ENCODE results near the gene NUDT8. TPM values are rescaled to one million over a fixed set of nuclear protein-coding genes. Genes with fewer than 3 reads are reported as not detected.
A peak's percentile ranks its signal among the peaks of the same experiment; 100 is the strongest.

Gene NUDT8
- total and polyA plus RNA-seq, 10 of the 15 experiments (the other 5 are each of a cell fraction or from before 2014, with no cell fraction given) = 0.32 to 18.2 (median 9.8) TPM

DNA sequence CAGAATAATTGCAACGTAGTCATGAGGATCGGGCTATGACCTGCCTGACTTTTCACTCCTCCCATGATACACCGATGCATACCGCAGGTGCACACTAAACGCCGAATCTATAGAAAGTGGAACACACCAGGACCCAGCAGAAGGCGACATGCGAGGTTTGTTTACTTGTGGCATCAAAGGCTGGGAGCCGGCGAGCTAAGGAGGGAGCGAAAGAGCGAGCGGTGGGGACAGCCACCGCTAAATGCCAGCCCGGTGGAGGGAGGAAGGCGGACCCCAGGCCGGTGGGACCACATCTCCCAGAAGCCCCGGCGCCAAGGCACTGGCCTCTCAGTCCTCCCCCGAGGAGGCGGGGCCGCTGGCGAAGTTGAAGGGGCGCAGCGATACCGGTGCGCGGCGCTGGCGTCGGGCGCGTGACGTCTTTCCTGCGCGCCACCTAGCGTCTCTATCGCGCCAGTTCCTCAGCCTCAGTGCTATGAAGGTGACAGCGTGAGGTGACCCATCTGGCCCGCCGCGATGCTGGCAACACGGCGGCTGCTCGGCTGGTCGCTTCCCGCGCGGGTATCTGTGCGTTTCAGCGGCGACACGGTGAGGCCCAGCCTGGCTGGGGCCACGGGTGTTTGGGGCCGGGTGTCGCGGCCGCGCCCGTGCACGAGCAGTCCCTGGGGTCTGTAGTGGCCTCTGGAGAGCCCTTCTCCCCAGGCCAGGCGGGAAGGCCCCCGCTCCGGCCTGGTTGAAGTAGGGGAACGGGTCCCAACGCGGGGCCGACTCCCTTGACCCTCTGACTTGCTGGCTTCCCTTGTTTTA lies 23.0 kb downstream of the NUDT8 start, which contains the start of gene NDUFV1 (continued):
- TF ChIP-seq NRF1 (conservative IDR thresholded peaks at IDR 0.05; ENCODE audit: low read depth, low read length) (0 out of 2 replicates have a peak, but pooled peaks have one; percentile 10), RB1 (IDR thresholded peaks at IDR 0.05; ENCODE audit: borderline replicate concordance) (peak; percentile 81; the same call in 1 of the 2 replicates), SRF (IDR thresholded peaks at IDR 0.05; ENCODE audit: low read depth in 2 of 2, low read length in 2 of 2) (peak; percentile 4 to 81; a peak in 3 of 4 replicates), SREBF1 (IDR thresholded peaks at IDR 0.05; ENCODE audit: low read length) (peak; percentile 85), MYC (IDR thresholded peaks at IDR 0.05; ENCODE audit: insufficient read depth, insufficient read length, insufficient replicate concordance, low read length, severe bottlenecking) (peak; percentile 48), ASH2L (IDR thresholded peaks at IDR 0.05; ENCODE audit: borderline replicate concordance, low read depth) (no peak), GATAD2B (conservative IDR thresholded peaks at IDR 0.05; ENCODE audit: low read depth) (peak; percentile 47; the same call in 1 of the 2 replicates), GABPA (IDR thresholded peaks at IDR 0.05; ENCODE audit: low read depth) (peak; percentile 82; the same call in 1 of the 2 replicates), NR2C1 (IDR thresholded peaks at IDR 0.05) (peak; percentile 87), NFYA (IDR thresholded peaks at IDR 0.05; ENCODE audit: borderline replicate concordance, low read depth, low read length) (no peak), ZNF622 (IDR thresholded peaks at IDR 0.05) (no peak), KLF5 (IDR thresholded peaks at IDR 0.05; ENCODE audit: partially characterized antibody) (peak; percentile 40), TCF12 (IDR thresholded peaks at IDR 0.05; ENCODE audit: low read depth, low read length) (peak; percentile 88), TBL1XR1 (IDR thresholded peaks at IDR 0.05; ENCODE audit: low read depth, low read length) (no peak), RCOR1 (conservative IDR thresholded peaks at IDR 0.05; ENCODE audit: low read depth, low read length) (no peak), CBX3 (IDR thresholded peaks at IDR 0.05; ENCODE audit: borderline replicate concordance, low read depth) (no peak), ESRRA (IDR thresholded peaks at IDR 0.05; ENCODE audit: low read length) (peak; percentile 47; the same call in 1 of the 2 replicates), NFYB (IDR thresholded peaks at IDR 0.05; ENCODE audit: insufficient read depth, low read depth, low read length) (0 out of 2 replicates have a peak, but pooled peaks have one; percentile 16), LARP7 (IDR thresholded peaks at IDR 0.05) (0 out of 2 replicates have a peak, but pooled peaks have one; percentile 76), SPI1 (IDR thresholded peaks at IDR 0.05; ENCODE audit: borderline replicate concordance, insufficient read depth, low read depth, low read length) (peak; percentile 47; the same call in 1 of the 2 replicates), SIX5 (IDR thresholded peaks at IDR 0.05; ENCODE audit: low read depth, low read length, severe bottlenecking) (peak; percentile 78), HCFC1 (IDR thresholded peaks at IDR 0.05; ENCODE audit: low read length) (peak; percentile 91)
- TF ChIP-seq, protein P1, sequence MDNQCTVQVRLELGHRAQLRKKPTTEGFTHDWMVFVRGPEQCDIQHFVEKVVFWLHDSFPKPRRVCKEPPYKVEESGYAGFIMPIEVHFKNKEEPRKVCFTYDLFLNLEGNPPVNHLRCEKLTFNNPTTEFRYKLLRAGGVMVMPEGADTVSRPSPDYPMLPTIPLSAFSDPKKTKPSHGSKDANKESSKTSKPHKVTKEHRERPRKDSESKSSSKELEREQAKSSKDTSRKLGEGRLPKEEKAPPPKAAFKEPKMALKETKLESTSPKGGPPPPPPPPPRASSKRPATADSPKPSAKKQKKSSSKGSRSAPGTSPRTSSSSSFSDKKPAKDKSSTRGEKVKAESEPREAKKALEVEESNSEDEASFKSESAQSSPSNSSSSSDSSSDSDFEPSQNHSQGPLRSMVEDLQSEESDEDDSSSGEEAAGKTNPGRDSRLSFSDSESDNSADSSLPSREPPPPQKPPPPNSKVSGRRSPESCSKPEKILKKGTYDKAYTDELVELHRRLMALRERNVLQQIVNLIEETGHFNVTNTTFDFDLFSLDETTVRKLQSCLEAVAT (IDR thresholded peaks at IDR 0.05) = peak; percentile 70; the same call in 1 of the 2 replicates
- TF ChIP-seq, protein P2, sequence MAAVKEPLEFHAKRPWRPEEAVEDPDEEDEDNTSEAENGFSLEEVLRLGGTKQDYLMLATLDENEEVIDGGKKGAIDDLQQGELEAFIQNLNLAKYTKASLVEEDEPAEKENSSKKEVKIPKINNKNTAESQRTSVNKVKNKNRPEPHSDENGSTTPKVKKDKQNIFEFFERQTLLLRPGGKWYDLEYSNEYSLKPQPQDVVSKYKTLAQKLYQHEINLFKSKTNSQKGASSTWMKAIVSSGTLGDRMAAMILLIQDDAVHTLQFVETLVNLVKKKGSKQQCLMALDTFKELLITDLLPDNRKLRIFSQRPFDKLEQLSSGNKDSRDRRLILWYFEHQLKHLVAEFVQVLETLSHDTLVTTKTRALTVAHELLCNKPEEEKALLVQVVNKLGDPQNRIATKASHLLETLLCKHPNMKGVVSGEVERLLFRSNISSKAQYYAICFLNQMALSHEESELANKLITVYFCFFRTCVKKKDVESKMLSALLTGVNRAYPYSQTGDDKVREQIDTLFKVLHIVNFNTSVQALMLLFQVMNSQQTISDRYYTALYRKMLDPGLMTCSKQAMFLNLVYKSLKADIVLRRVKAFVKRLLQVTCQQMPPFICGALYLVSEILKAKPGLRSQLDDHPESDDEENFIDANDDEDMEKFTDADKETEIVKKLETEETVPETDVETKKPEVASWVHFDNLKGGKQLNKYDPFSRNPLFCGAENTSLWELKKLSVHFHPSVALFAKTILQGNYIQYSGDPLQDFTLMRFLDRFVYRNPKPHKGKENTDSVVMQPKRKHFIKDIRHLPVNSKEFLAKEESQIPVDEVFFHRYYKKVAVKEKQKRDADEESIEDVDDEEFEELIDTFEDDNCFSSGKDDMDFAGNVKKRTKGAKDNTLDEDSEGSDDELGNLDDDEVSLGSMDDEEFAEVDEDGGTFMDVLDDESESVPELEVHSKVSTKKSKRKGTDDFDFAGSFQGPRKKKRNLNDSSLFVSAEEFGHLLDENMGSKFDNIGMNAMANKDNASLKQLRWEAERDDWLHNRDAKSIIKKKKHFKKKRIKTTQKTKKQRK (IDR thresholded peaks at IDR 0.05; ENCODE audit: low read depth, low read length) = no peak
- TF ChIP-seq, protein P3, sequence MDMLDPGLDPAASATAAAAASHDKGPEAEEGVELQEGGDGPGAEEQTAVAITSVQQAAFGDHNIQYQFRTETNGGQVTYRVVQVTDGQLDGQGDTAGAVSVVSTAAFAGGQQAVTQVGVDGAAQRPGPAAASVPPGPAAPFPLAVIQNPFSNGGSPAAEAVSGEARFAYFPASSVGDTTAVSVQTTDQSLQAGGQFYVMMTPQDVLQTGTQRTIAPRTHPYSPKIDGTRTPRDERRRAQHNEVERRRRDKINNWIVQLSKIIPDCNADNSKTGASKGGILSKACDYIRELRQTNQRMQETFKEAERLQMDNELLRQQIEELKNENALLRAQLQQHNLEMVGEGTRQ (IDR thresholded peaks at IDR 0.05; ENCODE audit: borderline replicate concordance, low read depth, low read length) = no peak
